ENCODE results near the gene RAPGEFL1.
"Not testable (repeated sequence)": the region's sequence is repeated elsewhere in the genome, so short reads cannot be mapped to it uniquely, and the experiment has no call there.

RAPGEFL1 gene

DNA sequence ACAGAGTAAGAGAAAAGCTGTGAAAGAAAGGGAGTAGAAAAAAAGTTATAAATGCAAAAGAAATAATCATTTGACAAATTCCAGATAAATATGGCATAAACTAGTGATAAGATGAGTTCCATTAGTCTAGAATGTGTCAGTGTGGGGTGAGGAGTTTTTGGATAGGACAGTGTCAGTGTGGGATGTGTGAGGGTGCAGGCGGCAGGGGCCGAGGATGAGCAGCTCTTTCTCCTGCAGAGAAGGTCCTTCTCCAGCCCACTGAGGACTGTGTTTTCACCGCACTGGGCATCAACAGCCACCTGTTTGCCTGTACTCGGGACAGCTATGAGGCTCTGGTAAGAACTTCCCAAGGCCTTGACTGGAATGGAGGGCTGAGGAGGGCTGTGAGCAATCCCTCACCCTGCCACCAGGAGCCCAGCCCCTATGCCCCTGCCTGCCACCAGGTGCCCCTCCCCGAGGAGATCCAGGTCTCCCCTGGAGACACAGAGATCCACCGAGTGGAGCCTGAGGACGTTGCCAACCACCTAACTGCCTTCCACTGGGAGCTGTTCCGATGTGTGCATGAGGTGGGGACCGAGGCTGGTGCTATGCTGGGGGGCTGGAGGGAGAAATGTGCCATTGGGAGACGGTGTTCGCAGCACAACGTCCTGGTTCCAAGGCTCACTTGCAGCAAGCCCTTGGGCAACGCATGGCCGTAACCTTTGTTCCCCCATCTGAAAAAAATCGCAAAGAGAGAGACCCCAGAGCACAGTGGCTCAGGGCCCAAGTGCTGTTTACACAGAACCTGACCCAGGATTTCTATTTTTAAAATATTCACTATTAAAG, 13.1 kb downstream of the RAPGEFL1 start:
- TF ChIP-seq, protein P1, sequence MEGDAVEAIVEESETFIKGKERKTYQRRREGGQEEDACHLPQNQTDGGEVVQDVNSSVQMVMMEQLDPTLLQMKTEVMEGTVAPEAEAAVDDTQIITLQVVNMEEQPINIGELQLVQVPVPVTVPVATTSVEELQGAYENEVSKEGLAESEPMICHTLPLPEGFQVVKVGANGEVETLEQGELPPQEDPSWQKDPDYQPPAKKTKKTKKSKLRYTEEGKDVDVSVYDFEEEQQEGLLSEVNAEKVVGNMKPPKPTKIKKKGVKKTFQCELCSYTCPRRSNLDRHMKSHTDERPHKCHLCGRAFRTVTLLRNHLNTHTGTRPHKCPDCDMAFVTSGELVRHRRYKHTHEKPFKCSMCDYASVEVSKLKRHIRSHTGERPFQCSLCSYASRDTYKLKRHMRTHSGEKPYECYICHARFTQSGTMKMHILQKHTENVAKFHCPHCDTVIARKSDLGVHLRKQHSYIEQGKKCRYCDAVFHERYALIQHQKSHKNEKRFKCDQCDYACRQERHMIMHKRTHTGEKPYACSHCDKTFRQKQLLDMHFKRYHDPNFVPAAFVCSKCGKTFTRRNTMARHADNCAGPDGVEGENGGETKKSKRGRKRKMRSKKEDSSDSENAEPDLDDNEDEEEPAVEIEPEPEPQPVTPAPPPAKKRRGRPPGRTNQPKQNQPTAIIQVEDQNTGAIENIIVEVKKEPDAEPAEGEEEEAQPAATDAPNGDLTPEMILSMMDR (conservative IDR thresholded peaks at IDR 0.05; ENCODE audit: control insufficient read depth, insufficient read depth, low read depth, low read length), result peak; percentile 33
- no peak for DNase-seq (ENCODE audit: low read depth)
- no peak overlapping the region for H3K4me3 ChIP-seq (ENCODE audit: control insufficient read depth, low read depth, low read length)

DNA sequence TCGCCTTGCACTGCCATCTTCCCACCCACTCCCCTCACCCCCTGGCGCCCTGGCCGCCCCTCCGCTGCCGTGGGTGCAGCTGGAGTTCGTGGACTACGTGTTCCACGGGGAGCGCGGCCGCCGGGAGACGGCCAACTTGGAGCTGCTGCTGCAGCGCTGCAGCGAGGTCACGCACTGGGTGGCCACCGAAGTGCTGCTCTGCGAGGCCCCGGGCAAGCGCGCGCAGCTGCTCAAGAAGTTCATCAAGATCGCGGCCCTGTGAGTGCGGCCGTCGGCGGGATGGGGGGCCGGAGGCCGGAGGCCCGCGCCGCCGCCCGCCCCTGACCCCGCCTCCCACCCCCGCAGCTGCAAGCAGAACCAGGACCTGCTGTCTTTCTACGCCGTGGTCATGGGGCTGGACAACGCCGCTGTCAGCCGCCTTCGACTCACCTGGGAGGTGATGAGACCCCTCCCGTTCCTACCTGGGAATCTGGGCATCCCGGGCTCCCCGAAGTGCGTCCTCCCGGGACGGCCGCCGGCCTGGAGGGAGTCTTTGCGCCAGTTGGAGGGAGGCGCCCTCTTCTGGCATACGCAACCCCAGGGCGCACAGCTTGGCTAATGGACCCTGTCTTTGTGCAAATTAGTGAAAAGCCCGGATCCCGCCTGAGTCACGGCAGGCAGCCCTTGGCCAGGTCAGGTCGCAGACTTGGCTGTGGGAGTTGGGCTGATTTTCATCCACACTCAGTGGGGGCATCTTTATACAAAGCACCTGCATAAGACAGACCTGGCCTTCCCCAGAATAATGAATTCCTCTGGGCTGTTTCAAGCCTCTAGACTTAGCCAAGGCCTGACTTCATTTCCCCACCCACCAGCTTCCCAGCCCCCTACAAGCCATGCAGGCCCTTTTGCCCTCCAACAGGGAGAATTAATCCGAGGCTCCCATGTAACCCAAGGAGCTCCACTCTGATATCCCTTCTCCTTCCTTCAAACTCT, 14.3 kb downstream of the RAPGEFL1 start:
- TF ChIP-seq, protein P1 (conservative IDR thresholded peaks at IDR 0.05; ENCODE audit: control insufficient read depth, insufficient read depth, low read depth, low read length), result peak; percentile 65
- H3K4me3 ChIP-seq (ENCODE audit: control insufficient read depth, low read depth, low read length), result peak overlapping the region; percentile 57
- DNase-seq (ENCODE audit: low read depth), result peak; percentile 81

DNA sequence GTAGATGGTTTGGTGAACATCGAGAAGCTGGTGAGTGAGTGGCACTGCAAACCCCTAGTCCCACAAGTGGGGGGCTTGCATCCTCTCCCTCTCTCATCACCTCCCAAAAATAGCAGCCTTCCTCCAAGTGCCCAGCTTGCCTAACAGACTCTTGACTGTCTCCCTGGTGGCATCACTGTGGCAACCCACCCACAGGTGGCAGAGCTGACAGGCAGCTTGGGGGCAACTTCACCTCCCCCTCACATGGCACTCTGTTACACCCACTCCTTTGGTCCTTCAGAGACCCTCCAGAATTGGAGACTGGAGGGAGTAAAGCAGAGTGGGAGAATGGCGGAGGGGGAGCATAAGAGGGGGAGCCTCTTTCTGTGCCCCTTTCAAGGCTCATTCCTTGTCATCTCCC, 15.7 kb downstream of the RAPGEFL1 start:
- no peak for DNase-seq (ENCODE audit: low read depth)
- TF ChIP-seq, protein P1 (conservative IDR thresholded peaks at IDR 0.05; ENCODE audit: control insufficient read depth, insufficient read depth, low read depth, low read length), result no peak
- no peak overlapping the region for H3K4me3 ChIP-seq (ENCODE audit: control insufficient read depth, low read depth, low read length)

DNA sequence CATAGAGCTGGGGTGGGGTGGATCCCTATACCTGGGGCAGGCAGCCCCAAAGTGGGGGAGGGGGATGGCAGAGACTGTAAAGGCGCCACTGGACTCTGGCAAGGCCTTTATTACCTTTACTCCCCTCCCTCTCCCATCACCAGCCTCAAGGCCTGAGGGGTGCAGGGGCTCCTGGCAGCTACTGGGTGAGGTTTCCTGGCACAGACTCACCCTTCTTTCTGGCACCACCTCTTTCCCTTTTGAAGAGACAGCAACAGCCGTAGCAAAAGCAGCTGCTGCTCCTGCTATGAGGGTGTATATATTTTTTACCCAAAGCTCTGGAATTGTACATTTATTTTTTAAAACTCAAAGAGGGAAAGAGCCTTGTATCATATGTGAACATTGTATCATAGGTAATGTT, 17.6 kb downstream of the RAPGEFL1 start:
- no peak for DNase-seq (ENCODE audit: low read depth)
- TF ChIP-seq, protein P1 (conservative IDR thresholded peaks at IDR 0.05; ENCODE audit: control insufficient read depth, insufficient read depth, low read depth, low read length), result no peak
- H3K4me3 ChIP-seq (ENCODE audit: control insufficient read depth, low read depth, low read length), result no peak overlapping the region

DNA sequence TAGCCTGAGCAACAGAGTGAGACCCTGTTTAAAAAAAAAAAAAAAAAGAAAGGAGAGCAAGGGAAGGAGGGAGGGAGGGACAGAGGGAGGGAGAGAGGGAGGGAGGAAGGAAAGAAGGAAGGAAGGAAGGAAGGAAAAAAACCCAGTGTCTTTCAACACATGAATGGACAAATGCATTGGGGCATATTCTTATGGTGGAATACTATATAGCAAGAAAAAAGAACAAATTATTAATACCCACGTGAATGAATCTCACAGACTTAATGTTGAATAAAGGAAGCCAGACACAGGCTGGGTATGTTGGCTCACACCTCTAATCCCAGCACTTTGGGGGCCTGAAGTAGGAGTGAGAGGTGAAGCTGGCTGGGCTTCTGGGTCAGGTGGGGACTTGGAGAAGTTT, 20.3 kb downstream of the RAPGEFL1 start:
- no peak overlapping the region for H3K4me3 ChIP-seq (ENCODE audit: control insufficient read depth, low read depth, low read length)
- DNase-seq (ENCODE audit: low read depth), result no peak
- TF ChIP-seq, protein P1 (conservative IDR thresholded peaks at IDR 0.05; ENCODE audit: control insufficient read depth, insufficient read depth, low read depth, low read length), result no peak

DNA sequence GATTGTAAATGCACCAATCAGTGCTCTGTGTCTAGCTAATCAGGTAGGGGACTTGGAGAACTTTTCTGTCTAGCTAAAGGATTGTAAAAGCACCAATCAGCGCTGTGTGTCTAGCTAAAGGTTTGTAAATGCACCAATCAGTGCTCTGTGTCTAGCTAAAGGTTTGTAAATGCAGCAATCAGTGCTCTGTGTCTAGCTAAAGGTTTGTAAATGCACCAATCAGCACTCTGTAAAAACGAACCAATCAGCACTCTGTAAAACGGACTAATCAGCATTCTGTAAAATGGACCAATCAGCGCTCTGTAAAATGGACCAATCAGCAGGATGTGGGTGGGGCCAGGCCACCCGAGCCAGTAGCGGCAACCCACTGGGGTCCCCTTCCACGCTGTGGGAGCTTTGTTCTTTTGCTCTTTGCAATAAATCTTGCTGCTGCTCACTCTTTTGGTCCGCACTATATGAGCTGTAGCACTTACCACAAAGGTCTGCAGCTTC, 20.7 kb downstream of the RAPGEFL1 start:
- DNase-seq (ENCODE audit: low read depth); H3K4me3 ChIP-seq (ENCODE audit: control insufficient read depth, low read depth, low read length): not testable (repeated sequence)

DNA sequence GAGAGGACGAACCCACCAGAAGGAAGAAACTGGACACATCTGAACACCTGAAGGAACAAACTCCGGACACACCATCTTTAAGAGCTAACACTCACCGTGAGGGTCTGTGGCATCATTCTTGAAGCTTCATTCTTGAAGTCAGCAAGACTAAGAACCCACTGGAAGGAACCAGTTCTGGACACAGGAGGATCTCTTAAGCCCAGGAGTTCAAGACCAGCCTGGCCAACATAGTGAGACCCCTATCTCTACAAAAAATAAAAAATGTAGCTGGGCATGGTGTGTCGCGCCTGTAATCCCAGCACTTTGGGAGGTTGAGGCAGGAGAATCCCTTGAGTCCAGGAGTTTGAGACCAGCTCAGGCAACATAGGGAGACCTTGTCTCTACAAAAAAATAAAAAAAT, 21.3 kb downstream of the RAPGEFL1 start:
- TF ChIP-seq, protein P1 (conservative IDR thresholded peaks at IDR 0.05; ENCODE audit: control insufficient read depth, insufficient read depth, low read depth, low read length), result no peak
- no peak for DNase-seq (ENCODE audit: low read depth)
- H3K4me3 ChIP-seq (ENCODE audit: control insufficient read depth, low read depth, low read length), result no peak overlapping the region

Measured in fibroblast of mammary gland (primary cell).